A549 (cell line): ENCODE data around the gene SLC11A1.

ENCODE experiments used
- CTCF ChIP-seq: fragments of >200 bp; sonication (Bioruptor Twin); formaldehyde crosslinking; IDR thresholded peaks from 3 replicates; pipeline ENCODE4 v1.5.1; 2016
- EP300 ChIP-seq, 2 experiments: fragments of >200 bp; sonication (Bioruptor Twin); formaldehyde crosslinking; IDR thresholded peaks; 2 replicates in 1 of 2; 3 replicates in 1 of 2; pipeline ENCODE4 v1.6.1; 2016 to 2017
- PHF8 ChIP-seq: fragments of 200-600 bp; sonication (generic); IDR thresholded peaks from 2 replicates; pipeline ENCODE4 v1.6.1; 2016; ENCODE audit warnings: low read depth, mild to moderate bottlenecking, antibody characterized with exemption, moderate library complexity, borderline replicate concordance
- POLR2A ChIP-seq: IDR thresholded peaks from 2 replicates; pipeline ENCODE4 v1.6.1; 2012; ENCODE audit warnings: mild to moderate bottlenecking, low read length
- RAD21 ChIP-seq, 2 experiments: fragments of >200 bp in 1 of 2; sonication (Bioruptor Twin) in 1 of 2; formaldehyde crosslinking in 1 of 2; IDR thresholded peaks in 1 of 2; conservative IDR thresholded peaks in 1 of 2; 2 replicates in 1 of 2; 3 replicates in 1 of 2; pipeline ENCODE4 v1.6.1; 2012 to 2018; ENCODE audit warnings: inconsistent platforms in 1 of 2
- RARB ChIP-seq: fragments of 250-450 bp; sonication (Bioruptor Pico); IDR thresholded peaks from 2 replicates; pipeline ENCODE4 v1.8.0; 2021; ENCODE audit warnings: mild to moderate bottlenecking, moderate library complexity
- REST ChIP-seq: fragments of 200-600 bp; sonication (generic); IDR thresholded peaks from 2 replicates; pipeline ENCODE4 v1.6.1; 2016; ENCODE audit warnings: antibody characterized with exemption, mild to moderate bottlenecking, moderate library complexity
- SMC3 ChIP-seq: fragments of >200 bp; sonication (Bioruptor Twin); formaldehyde crosslinking; IDR thresholded peaks from 3 replicates; pipeline ENCODE4 v1.6.1; 2018; ENCODE audit warnings: inconsistent platforms
- USF2 ChIP-seq: fragments of 450-650 bp; IDR thresholded peaks from 2 replicates; pipeline ENCODE4 v1.6.1; 2014; ENCODE audit warnings: antibody characterized with exemption
- TF ChIP-seq, protein P1 (sequence below): fragments of 250-450 bp; sonication (Bioruptor Pico); IDR thresholded peaks from 2 replicates; pipeline ENCODE4 v1.5.0; 2021; ENCODE audit warnings: mild to moderate bottlenecking, moderate library complexity, borderline replicate concordance

- TF ChIP-seq USF2 (no peak), PHF8 (no peak), CTCF (no peak), POLR2A (no peak), EP300 (IDR thresholded peaks at IDR 0.05) (no peak), RAD21 (conservative IDR thresholded peaks at IDR 0.05 in 1 of 2, IDR thresholded peaks at IDR 0.05 in 1 of 2) (no peak), REST (no peak), SMC3 (no peak), RARB (CRISPR knock-in tag) (no peak)
- TF ChIP-seq, protein P1, sequence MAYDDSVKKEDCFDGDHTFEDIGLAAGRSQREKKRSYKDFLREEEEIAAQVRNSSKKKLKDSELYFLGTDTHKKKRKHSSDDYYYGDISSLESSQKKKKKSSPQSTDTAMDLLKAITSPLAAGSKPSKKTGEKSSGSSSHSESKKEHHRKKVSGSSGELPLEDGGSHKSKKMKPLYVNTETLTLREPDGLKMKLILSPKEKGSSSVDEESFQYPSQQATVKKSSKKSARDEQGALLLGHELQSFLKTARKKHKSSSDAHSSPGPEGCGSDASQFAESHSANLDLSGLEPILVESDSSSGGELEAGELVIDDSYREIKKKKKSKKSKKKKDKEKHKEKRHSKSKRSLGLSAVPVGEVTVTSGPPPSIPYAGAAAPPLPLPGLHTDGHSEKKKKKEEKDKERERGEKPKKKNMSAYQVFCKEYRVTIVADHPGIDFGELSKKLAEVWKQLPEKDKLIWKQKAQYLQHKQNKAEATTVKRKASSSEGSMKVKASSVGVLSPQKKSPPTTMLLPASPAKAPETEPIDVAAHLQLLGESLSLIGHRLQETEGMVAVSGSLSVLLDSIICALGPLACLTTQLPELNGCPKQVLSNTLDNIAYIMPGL (CRISPR knock-in tag): no peak
Measured at GRCh38 chr2:218397463-218397819, 15.4 kb downstream of the SLC11A1 start.
